Activated CD4-positive, alpha-beta T cell treated with anti-CD3 and anti-CD28 coated beads, Interleukin-2, amount 10 ng/mL, durations not matched to agents 7 days and 5 days (primary cell): ENCODE data around the gene GOLGA7B. TPM values are rescaled to one million over a fixed set of nuclear protein-coding genes. Genes with fewer than 3 reads are reported as not detected.

Source experiments
- total RNA-seq, 2 experiments: library from RNA; stranded (reverse); gene quantifications; one replicate each; pipeline ENCODE4 v1.2.3, GENCODE V29; 2021

The GOLGA7B gene
- total RNA-seq, 2 experiments from 2014 or later: 12.2 to 12.6 TPM

Other genes starting within 250 kb of the GOLGA7B start
- gene MORN4, start 216.3 kb upstream of the GOLGA7B start, total RNA-seq: 1 to 10 TPM; 1.2 to 1.3 TPM
- gene PI4K2A, start 209.2 kb upstream of the GOLGA7B start, total RNA-seq: 10 to 100 TPM in 1 of 2 experiments, 1 to 10 TPM in 1; 9.9 to 10.1 TPM
- gene AVPI1, start 162.6 kb upstream of the GOLGA7B start, total RNA-seq: under 1 TPM; 0.58 to 0.94 TPM
- 1 to 10 TPM; 1.3 to 1.8 TPM for gene MARVELD1, start 136.1 kb upstream of the GOLGA7B start, total RNA-seq
- 10 to 100 TPM; 23.9 to 31.9 TPM for gene ZFYVE27, start 112.7 kb upstream of the GOLGA7B start, total RNA-seq
- not detected for gene SFRP5, start 77.8 kb upstream of the GOLGA7B start, total RNA-seq
- not detected for gene CRTAC1, start 180.8 kb downstream of the GOLGA7B start, total RNA-seq